Gastrocnemius medialis (tissue), 4 donors: Measurements from ENCODE around the gene PHOSPHO2. TPM values are rescaled to one million over a fixed set of nuclear protein-coding genes. Genes with fewer than 3 reads are reported as not detected.

Experiments used
- ATAC-seq, 2 donors: fragments of 150-250 bp; one replicate each; pipeline ENCODE4 v1.9.1; 2016
- DNase-seq, 2 donors: peaks; one replicate each; pipeline ENCODE4 v3.0.0-alpha.2; 2019
- H3K27ac ChIP-seq, 4 donors: fragments of 200-600 bp; sonication (generic); 1 replicate in 1 of 4; 2 replicates in 3 of 4; pipeline ENCODE4 v1.5.1; 2016 to 2018; ENCODE audit warnings: mild to moderate bottlenecking in 2 of 4, moderate library complexity in 1 of 4
- H3K27me3 ChIP-seq, 3 donors: fragments of 200-600 bp; sonication (generic) in 2 of 3; 1 replicate in 1 of 3; 2 replicates in 2 of 3; pipeline versions ENCODE4 v1.5.1 to v1.6.0; 2016 to 2019; ENCODE audit warnings: mild to moderate bottlenecking in 1 of 3, moderate library complexity in 1 of 3
- H3K36me3 ChIP-seq, 2 donors: fragments of 200-600 bp; sonication (generic) in 1 of 2; one replicate each; pipeline ENCODE4 v1.5.1; 2017 to 2018
- H3K4me1 ChIP-seq, 2 donors: fragments of 200-600 bp; sonication (generic) in 1 of 2; one replicate each; pipeline ENCODE4 v1.5.1; 2016 to 2017; ENCODE audit warnings: mild to moderate bottlenecking in 2 of 2
- H3K4me3 ChIP-seq, 4 donors: fragments of 200-600 bp; sonication (generic) in 3 of 4; 1 replicate in 1 of 4; 2 replicates in 3 of 4; pipeline ENCODE4 v1.5.1; 2016 to 2019; ENCODE audit warnings: mild to moderate bottlenecking in 2 of 4
- H3K9me3 ChIP-seq, 3 donors: fragments of 200-600 bp; sonication (generic) in 2 of 3; 1 replicate in 1 of 3; 2 replicates in 2 of 3; pipeline ENCODE4 v1.5.1; 2016 to 2019
- CTCF ChIP-seq, 5 experiments: fragments of 450-650 bp in 3 of 5; fragments of 200-600 bp in 2 of 5; sonication (generic) in 2 of 5; IDR thresholded peaks in 4 of 5; conservative IDR thresholded peaks in 1 of 5; 1 replicate in 4 of 5; 2 replicates in 1 of 5; pipeline ENCODE4 v1.5.1; 2016 to 2019; ENCODE audit warnings: antibody characterized with exemption in 5 of 5, mild to moderate bottlenecking in 3 of 5, moderate library complexity in 3 of 5
- POLR2A ChIP-seq, 2 donors: fragments of 450-650 bp; IDR thresholded peaks; one replicate each; pipeline ENCODE4 v1.6.1; 2017; ENCODE audit warnings: antibody characterized with exemption in 2 of 2, mild to moderate bottlenecking in 2 of 2, moderate library complexity in 2 of 2
- in situ Hi-C, 4 donors: fragments of 200-750 bp; cut with MboI; loops; one replicate each; pipeline versions ENCODE4 v1.15.0 to v1.8.0; 2017; ENCODE audit warnings: low sequenced_read_pairs in 4 of 4
- intact Hi-C: fragments of 100-400 bp; cut with DNase I; formaldehyde crosslinking; loops from one replicate; pipeline ENCODE4 v1.15.1; 2023; ENCODE audit warnings: low total_unique reads
- total RNA-seq, 4 donors: library from RNA; depleted of rRNA; stranded (reverse); fragments of >200 nt; gene quantifications; one replicate each; pipeline versions ENCODE4 v1.1.0 to v1.2.3, GENCODE V29; 2016

Gene PHOSPHO2
- total RNA-seq, 4 donors from 2014 or later, result 2.0 to 9.4 (median 2.9) TPM

- Histone ChIP-seq H3K4me3 (peak overlapping the region; percentile 57 to 78 (median 68)), H3K36me3 (no peaks in the 10 kb centered on the region), H3K4me1 (peaks cover 5 to 19% of the 10 kb centered on the region in 2 donors), H3K27ac (peak overlapping the region; percentile 56 to 78 (median 72)), H3K27me3 (no peaks in the 10 kb centered on the region), H3K9me3 (no peaks in the 10 kb centered on the region)
- intact Hi-C loops, result loop anchor here (2.0 to 10.0 kb wide), 2 partner anchors 38 to 62 kb away; partner anchors contain the start of genes CFAP210, PHOSPHO2 and SSB
- in situ Hi-C loops, result no loop called here
- ATAC-seq (peak in 1 of 2 donors; percentile 35), DNase-seq (no peak)
- TF ChIP-seq CTCF (IDR thresholded peaks at IDR 0.05 in 4 of 5, conservative IDR thresholded peaks at IDR 0.05 in 1 of 5) (no peak), POLR2A (IDR thresholded peaks at IDR 0.05) (no peak)
These were observed 38.5 kb downstream of the PHOSPHO2 start for GRCh38 chr2:169732583-169733358.

GRCh38 chr2:169734169-169734847 is 40.0 kb downstream of the PHOSPHO2 start:
- Histone ChIP-seq H3K36me3 (no peaks in the 10 kb centered on the region), H3K27ac (peak overlapping the region; percentile 41 to 63 (median 57)), H3K9me3 (no peaks in the 10 kb centered on the region), H3K4me3 (peak overlapping the region; percentile 57 to 66 (median 64)), H3K4me1 (peaks cover 5 to 19% of the 10 kb centered on the region in 2 donors), H3K27me3 (no peaks in the 10 kb centered on the region)
- ATAC-seq (peak; percentile 64 to 68), DNase-seq (no peak)
- intact Hi-C loops, result loop anchor here (10.0 kb wide), 1 partner anchor 60 kb away; the partner anchor contains the start of gene SSB
- no peak for TF ChIP-seq POLR2A (IDR thresholded peaks at IDR 0.05)
- TF ChIP-seq CTCF (IDR thresholded peaks at IDR 0.05 in 4 of 5, conservative IDR thresholded peaks at IDR 0.05 in 1 of 5), result no peak
- in situ Hi-C loops, result no loop called here

GRCh38 chr2:169735623-169736022 is 41.4 kb downstream of the PHOSPHO2 start:
- H3K27me3 ChIP-seq, result no peaks in the 10 kb centered on the region
- no peak for DNase-seq
- no peak for ATAC-seq
- intact Hi-C loops (loop anchor here (10.0 kb wide), 1 partner anchor 59 kb away; the partner anchor contains the start of gene SSB), in situ Hi-C loops (no loop called here)
- H3K4me3 ChIP-seq, result peak overlapping the region in 2 of 4 donors; percentile 3 to 66
- H3K4me1 ChIP-seq, result peaks cover 5 to 19% of the 10 kb centered on the region in 2 donors
- H3K27ac ChIP-seq, result peak overlapping the region in 3 of 4 donors; percentile 15 to 68 (median 38)
- no peak for TF ChIP-seq CTCF (IDR thresholded peaks at IDR 0.05 in 4 of 5, conservative IDR thresholded peaks at IDR 0.05 in 1 of 5)
- no peak for TF ChIP-seq POLR2A (IDR thresholded peaks at IDR 0.05)
- H3K9me3 ChIP-seq, result no peaks in the 10 kb centered on the region
- H3K36me3 ChIP-seq, result no peaks in the 10 kb centered on the region

- peak in 1 of 2 donors; percentile 43 for ATAC-seq
- Histone ChIP-seq H3K9me3 (no peaks in the 10 kb centered on the region), H3K4me1 (peaks cover 5 to 19% of the 10 kb centered on the region in 2 donors), H3K36me3 (no peaks in the 10 kb centered on the region), H3K27me3 (no peaks in the 10 kb centered on the region), H3K4me3 (peak overlapping the region; percentile 9 to 66 (median 28)), H3K27ac (peak overlapping the region in 3 of 4 donors; percentile 47 to 68 (median 48))
- intact Hi-C loops (loop anchor here (10.0 kb wide), 1 partner anchor 58 kb away; the partner anchor contains the start of gene SSB), in situ Hi-C loops (no loop called here)
- TF ChIP-seq POLR2A (IDR thresholded peaks at IDR 0.05) (no peak), CTCF (IDR thresholded peaks at IDR 0.05 in 4 of 5, conservative IDR thresholded peaks at IDR 0.05 in 1 of 5) (no peak)
- no peak for DNase-seq
These were observed 42.6 kb downstream of the PHOSPHO2 start for GRCh38 chr2:169736902-169737301.
